GM19372 (cell line): ENCODE results near the gene HEATR3.
A peak's percentile ranks its signal among the peaks of the same experiment; 100 is the strongest.
"Not testable (repeated sequence)": the region's sequence is repeated elsewhere in the genome, so short reads cannot be mapped to it uniquely, and the experiment has no call there.

Source experiments
- ATAC-seq: cut with Tn5 transposase; IDR thresholded peaks from one replicate; pipeline ENCODE4 v1.9.1; 2021; ENCODE audit warnings: mild to moderate bottlenecking, low read depth, moderate library complexity; ENCODE audit not compliant: unreplicated experiment

Gene HEATR3

DNA sequence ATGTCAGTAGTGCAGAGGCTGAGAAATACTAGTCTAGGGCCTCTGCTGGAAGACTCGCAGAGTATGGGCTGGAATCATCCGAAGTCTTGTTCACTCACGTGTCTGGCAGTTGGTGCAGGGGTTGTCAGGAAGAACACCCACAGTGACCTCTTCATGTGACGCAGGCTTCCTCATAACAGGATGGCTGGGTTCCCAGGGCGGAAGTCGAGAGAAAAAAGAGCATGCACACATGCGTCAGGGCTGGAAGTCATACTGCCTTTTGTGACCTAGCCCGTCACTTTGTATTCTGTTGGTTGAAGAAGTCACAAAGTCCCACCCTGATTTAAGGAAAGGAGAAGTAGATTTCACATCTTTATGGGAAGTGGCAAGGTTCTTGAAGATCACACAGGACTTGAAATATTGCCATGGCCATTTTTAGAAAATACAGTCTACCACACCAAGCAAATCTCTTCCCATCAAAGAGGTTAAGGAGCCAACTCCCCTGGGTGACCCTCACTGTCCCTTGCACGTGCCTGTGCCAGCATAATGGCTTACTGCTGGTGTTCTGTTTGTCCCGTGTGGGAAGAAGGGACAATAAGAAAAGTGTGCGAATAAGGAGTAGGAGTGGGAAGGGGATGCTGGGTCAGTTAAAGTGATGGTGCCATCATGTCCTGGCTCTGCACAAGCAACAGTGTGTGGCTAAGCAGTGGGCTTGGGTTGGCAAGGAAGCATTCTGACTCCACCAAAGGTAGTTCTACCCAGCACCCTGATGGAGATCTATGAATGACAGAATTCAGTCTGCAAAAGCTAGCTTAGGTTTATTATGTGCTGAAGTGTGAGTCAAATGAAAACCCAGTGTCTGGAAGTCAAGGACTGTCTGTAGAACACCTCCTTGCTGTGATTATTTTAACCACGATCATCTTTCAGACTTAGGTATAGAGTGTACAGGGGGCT, 28.1 kb downstream of the HEATR3 start:
- ATAC-seq, result no peak

- ATAC-seq, result no peak
Measured at GRCh38 chr16:50096791-50097190, 31.0 kb downstream of the HEATR3 start.

- no peak for ATAC-seq
Measured at GRCh38 chr16:50099957-50100648, 34.3 kb downstream of the HEATR3 start.

DNA sequence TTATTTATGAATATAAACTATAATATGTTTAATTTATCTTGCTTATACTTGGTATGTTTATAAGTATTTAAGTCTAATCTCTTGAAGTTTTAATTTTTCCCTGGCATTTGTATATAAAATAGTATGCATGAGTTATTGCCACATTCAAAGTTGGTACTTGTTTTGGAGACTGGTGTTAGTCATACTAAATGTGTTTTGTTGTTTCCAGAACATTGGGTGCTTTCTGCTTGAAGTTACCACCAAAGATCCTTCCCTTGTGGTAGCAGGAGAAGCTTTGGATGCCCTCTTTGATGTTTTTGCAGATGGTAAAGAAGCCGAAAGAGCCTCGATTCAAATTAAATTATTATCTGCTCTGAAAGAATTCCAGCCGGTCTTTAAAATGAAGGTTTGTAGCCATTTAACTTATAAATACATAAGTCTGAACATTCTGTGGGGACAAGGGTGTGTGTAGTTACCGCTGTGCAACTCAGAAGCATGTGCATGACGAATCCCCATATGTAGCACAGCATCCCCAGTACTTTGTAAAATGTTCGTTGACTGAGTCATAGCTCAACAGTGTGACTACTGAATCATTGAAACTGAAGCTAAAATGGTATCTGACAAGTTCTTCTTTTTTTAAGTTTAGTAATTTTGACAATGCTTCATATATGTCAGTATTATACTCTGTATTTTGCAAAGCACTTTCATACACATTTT, 36.4 kb downstream of the HEATR3 start:
- ATAC-seq, result no peak

GRCh38 chr16:50103764-50104163, 38.0 kb downstream of the HEATR3 start:
- ATAC-seq, result no peak

GRCh38 chr16:50114357-50115129, 48.8 kb downstream of the HEATR3 start:
- ATAC-seq, result no peak

GRCh38 chr16:50120711-50121110, 54.9 kb downstream of the HEATR3 start:
- no peak for ATAC-seq

DNA sequence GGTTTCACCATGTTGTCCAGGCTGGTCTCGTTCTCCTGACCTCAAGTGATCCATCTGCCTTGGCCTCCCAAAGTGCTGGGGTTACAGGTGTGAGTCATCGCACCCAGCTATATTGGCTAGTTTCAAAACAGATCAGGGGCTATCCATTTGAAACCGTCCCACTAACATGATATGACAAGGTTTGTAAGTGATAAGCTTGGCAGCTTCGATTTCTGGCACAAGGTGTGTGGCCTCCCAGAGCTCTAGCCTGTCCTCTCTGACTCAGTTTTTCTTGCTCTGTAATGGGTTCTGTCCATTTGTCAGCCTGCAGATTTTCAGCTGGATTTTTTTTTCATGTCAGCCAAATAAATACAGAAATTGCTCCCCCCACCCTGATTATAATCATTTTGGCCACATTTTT, 55.5 kb downstream of the HEATR3 start:
- peak; percentile 47 for ATAC-seq

GRCh38 chr16:50121721-50122445, 56.1 kb downstream of the HEATR3 start:
- ATAC-seq, result peak; percentile 50

- no peak for ATAC-seq
Measured at GRCh38 chr16:50123417-50123816, 57.6 kb downstream of the HEATR3 start.

DNA sequence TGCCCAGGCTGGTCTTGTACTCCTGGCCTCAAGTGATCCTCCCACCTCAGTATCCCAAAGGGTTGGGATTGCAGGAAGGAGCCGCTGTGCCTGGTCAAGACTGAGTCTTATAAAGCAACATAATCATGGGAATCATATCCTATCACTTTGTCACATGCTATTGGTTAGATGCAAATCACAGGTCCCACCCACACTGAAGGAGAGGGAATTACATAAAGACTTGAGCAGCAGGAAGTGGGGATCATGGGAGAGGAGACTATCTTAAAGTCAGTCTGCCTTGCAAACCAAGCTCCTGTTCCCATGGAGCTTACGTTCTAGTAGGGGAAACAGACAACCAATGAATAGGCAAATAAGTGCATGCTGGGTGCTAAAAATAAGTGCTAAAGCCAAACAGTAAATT, 59.0 kb downstream of the HEATR3 start:
- ATAC-seq, result no peak

DNA sequence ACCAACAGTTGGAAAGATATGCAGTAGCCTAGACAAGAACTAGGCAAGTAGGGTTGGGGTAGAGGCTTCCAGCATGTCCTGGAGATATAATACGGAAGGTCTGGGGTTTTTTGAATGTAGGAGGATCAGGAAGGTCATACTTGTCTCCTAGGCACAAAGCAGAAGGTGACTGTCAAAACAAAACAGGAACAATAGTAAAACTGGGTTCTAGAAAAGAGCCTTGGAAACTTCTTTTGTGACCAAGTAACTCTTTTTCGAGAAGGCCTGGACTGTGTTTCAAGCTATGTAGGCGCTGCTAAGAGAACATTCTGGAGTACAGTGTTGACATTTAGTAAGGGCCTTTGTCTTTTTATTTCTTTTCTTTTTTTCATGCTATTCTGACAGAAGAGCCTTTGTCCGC, 60.4 kb downstream of the HEATR3 start:
- no peak for ATAC-seq

GRCh38 chr16:50132571-50132970, 66.8 kb downstream of the HEATR3 start:
- ATAC-seq, result not testable (repeated sequence)

DNA sequence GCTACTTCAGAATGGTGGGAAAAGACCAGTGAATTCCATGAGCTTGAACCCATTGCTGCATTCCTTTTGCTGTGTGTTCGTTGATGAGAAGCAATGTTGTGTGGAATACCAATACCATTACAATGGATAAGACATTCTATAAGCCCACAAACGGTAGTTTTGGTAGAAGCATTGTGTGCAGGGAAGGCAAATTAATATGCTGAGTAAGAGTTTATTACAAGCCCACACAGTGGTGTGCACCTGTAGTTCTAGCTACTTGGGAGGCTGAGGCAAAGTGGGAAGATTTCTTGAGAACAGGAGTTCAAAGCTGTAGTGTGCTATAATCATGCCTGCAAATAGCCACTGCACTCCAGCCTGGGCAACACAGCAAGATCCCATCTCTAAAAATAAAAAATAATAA, 67.4 kb downstream of the HEATR3 start:
- ATAC-seq, result no peak

GRCh38 chr16:50136399-50136798, 70.6 kb downstream of the HEATR3 start:
- ATAC-seq, result no peak

DNA sequence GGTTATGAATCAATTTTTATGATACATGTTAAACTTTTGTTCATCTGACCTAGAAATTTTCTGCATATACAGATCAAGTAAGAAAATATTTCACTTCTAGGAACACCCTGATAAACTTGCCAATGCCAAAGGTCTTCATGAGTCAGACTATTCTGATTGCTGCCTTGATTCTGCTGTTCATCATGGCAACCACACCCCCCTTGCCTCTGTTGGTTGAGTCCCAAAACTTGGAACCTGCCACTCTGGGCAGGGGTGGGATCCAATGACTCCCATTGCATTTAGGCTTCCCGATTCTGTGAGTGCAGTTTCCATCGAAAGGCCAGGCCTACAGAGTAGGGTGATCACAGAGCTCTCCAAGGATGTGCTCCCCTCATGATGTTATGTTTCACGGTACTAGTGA, 71.5 kb downstream of the HEATR3 start:
- ATAC-seq, result no peak

DNA sequence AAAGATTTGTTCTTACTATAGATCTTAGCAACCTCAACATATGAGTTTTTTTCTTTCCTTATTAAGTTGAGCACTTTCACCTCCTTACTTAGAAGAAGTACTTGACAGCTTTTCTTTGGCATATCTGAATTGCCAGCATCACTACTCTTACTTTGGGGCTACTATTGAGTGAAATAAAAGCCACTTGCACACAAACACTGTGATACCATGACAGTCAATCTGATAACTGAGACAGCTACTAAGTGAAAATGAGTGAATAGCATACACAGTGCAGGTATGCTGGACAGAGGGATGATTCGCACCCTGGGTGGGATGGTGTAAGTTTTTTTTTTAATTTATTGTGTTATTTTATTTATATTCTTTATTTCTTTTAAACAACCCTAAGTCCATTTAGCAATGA, 73.8 kb downstream of the HEATR3 start:
- ATAC-seq, result no peak

DNA sequence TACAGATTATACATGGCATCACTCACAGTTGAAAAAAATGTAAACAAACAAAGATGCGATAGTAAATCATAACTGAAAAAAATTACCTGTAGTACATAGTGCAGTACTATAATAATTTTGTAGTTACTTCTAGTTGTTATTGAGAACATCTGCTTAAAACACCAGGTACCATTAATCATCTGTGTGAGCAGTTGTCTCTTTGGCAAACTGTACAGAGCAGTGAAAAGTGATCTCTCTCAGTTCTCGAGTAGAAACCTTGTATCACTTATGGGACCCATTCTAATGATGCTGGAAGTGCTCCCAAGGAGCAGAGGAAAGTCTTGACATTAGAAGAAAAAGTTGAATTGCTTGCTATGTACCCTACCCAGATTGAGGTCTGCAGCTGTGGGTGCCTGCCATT, 78.4 kb downstream of the HEATR3 start:
- ATAC-seq, result no peak

- ATAC-seq, result no peak
Measured at GRCh38 chr16:50146479-50147435, 81.0 kb downstream of the HEATR3 start.
